ENCODE measurements around the gene SPARC. TPM values are rescaled to one million over a fixed set of nuclear protein-coding genes. Genes with fewer than 3 reads are reported as not detected.

The SPARC gene
- polyA plus RNA-seq, 1 of the 3 experiments (the other 2 are of a cell fraction), result 1,115 TPM

DNA sequence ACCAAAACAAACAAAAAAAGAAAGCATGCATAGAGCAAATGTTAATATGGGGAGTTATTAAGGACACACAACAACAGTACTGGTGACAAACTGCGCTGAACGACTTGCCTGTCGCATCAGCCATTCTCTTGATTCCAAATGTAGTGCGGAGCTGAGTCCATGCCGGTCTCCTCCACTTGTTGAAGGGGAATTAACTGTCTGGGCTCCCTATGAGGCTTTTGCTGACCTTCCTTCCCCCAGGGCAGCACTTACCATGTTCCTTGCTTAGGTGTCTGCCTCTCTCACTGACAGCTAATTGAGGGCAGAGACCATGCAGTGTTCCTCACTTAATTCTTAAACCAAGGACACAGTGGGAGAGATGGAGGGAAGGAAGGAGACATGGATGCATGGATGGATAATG lies 54.8 kb downstream of the SPARC start:
- no peaks in the 10 kb centered on the region for H3K9me2 ChIP-seq
- no peak overlapping the region for H3K4me2 ChIP-seq
- H3K4me3 ChIP-seq (ENCODE audit: low read depth in 2 of 2, low read length in 1 of 2), result no peak overlapping the region
- H3K4me1 ChIP-seq (ENCODE audit: control insufficient read depth in 1 of 2, insufficient read depth in 2 of 2, low read depth in 1 of 2, low read length in 1 of 2), result no peaks in the 10 kb centered on the region
- DNase-seq, result no peak
- CTCF ChIA-PET, result interaction anchor here (1.0 to 3.1 kb wide), 2 partner anchors 20 to 48 kb away, joined by 3 to 12 read pairs; no protein-coding TSS in a partner anchor
- no peak overlapping the region for H2AFZ ChIP-seq (ENCODE audit: low read depth)
- no peaks in the 10 kb centered on the region for H4K20me1 ChIP-seq (ENCODE audit: insufficient read depth)
- TF ChIP-seq GATA2 (CRISPR knock-in tag; IDR thresholded peaks at IDR 0.05) (no peak), EP300 (IDR thresholded peaks at IDR 0.05; ENCODE audit: borderline replicate concordance in 1 of 2, low read depth in 1 of 2, low read length in 1 of 2) (no peak), FOXJ3 (CRISPR knock-in tag; IDR thresholded peaks at IDR 0.05) (no peak), GABPA (IDR thresholded peaks at IDR 0.05; ENCODE audit: low read depth) (no peak), TAF1 (IDR thresholded peaks at IDR 0.05; ENCODE audit: borderline replicate concordance, low read depth, low read length) (no peak), RCOR1 (IDR thresholded peaks at IDR 0.05; ENCODE audit: low read length) (no peak), SIN3A (IDR thresholded peaks at IDR 0.05; ENCODE audit: borderline replicate concordance, low read depth, low read length) (no peak), NRF1 (IDR thresholded peaks at IDR 0.05; ENCODE audit: low read depth, low read length) (no peak), FOSL2 (IDR thresholded peaks at IDR 0.05; ENCODE audit: borderline replicate concordance, low read depth) (no peak), SMC3 (IDR thresholded peaks at IDR 0.05; ENCODE audit: low read depth, low read length) (no peak), POLR2AphosphoS5 (IDR thresholded peaks at IDR 0.05; ENCODE audit: low read depth, low read length) (no peak), MXI1 (IDR thresholded peaks at IDR 0.05; ENCODE audit: low read depth, low read length) (no peak), JUND (IDR thresholded peaks at IDR 0.05) (no peak), RXRA (IDR thresholded peaks at IDR 0.05; ENCODE audit: borderline replicate concordance, low read depth) (no peak)
- TF ChIP-seq, protein P1, sequence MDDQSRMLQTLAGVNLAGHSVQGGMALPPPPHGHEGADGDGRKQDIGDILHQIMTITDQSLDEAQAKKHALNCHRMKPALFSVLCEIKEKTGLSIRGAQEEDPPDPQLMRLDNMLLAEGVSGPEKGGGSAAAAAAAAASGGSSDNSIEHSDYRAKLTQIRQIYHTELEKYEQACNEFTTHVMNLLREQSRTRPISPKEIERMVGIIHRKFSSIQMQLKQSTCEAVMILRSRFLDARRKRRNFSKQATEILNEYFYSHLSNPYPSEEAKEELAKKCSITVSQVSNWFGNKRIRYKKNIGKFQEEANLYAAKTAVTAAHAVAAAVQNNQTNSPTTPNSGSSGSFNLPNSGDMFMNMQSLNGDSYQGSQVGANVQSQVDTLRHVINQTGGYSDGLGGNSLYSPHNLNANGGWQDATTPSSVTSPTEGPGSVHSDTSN (IDR thresholded peaks at IDR 0.05), result no peak
- TF ChIP-seq, protein P2, sequence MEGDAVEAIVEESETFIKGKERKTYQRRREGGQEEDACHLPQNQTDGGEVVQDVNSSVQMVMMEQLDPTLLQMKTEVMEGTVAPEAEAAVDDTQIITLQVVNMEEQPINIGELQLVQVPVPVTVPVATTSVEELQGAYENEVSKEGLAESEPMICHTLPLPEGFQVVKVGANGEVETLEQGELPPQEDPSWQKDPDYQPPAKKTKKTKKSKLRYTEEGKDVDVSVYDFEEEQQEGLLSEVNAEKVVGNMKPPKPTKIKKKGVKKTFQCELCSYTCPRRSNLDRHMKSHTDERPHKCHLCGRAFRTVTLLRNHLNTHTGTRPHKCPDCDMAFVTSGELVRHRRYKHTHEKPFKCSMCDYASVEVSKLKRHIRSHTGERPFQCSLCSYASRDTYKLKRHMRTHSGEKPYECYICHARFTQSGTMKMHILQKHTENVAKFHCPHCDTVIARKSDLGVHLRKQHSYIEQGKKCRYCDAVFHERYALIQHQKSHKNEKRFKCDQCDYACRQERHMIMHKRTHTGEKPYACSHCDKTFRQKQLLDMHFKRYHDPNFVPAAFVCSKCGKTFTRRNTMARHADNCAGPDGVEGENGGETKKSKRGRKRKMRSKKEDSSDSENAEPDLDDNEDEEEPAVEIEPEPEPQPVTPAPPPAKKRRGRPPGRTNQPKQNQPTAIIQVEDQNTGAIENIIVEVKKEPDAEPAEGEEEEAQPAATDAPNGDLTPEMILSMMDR (IDR thresholded peaks at IDR 0.05), result no peak
- TF ChIP-seq, protein P3, sequence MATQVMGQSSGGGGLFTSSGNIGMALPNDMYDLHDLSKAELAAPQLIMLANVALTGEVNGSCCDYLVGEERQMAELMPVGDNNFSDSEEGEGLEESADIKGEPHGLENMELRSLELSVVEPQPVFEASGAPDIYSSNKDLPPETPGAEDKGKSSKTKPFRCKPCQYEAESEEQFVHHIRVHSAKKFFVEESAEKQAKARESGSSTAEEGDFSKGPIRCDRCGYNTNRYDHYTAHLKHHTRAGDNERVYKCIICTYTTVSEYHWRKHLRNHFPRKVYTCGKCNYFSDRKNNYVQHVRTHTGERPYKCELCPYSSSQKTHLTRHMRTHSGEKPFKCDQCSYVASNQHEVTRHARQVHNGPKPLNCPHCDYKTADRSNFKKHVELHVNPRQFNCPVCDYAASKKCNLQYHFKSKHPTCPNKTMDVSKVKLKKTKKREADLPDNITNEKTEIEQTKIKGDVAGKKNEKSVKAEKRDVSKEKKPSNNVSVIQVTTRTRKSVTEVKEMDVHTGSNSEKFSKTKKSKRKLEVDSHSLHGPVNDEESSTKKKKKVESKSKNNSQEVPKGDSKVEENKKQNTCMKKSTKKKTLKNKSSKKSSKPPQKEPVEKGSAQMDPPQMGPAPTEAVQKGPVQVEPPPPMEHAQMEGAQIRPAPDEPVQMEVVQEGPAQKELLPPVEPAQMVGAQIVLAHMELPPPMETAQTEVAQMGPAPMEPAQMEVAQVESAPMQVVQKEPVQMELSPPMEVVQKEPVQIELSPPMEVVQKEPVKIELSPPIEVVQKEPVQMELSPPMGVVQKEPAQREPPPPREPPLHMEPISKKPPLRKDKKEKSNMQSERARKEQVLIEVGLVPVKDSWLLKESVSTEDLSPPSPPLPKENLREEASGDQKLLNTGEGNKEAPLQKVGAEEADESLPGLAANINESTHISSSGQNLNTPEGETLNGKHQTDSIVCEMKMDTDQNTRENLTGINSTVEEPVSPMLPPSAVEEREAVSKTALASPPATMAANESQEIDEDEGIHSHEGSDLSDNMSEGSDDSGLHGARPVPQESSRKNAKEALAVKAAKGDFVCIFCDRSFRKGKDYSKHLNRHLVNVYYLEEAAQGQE (IDR thresholded peaks at IDR 0.05; ENCODE audit: low read depth, low read length), result no peak
- TF ChIP-seq, protein P4, sequence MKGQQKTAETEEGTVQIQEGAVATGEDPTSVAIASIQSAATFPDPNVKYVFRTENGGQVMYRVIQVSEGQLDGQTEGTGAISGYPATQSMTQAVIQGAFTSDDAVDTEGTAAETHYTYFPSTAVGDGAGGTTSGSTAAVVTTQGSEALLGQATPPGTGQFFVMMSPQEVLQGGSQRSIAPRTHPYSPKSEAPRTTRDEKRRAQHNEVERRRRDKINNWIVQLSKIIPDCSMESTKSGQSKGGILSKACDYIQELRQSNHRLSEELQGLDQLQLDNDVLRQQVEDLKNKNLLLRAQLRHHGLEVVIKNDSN (IDR thresholded peaks at IDR 0.05; ENCODE audit: borderline replicate concordance, low read depth), result no peak
- TF ChIP-seq, protein P5, sequence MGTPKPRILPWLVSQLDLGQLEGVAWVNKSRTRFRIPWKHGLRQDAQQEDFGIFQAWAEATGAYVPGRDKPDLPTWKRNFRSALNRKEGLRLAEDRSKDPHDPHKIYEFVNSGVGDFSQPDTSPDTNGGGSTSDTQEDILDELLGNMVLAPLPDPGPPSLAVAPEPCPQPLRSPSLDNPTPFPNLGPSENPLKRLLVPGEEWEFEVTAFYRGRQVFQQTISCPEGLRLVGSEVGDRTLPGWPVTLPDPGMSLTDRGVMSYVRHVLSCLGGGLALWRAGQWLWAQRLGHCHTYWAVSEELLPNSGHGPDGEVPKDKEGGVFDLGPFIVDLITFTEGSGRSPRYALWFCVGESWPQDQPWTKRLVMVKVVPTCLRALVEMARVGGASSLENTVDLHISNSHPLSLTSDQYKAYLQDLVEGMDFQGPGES (IDR thresholded peaks at IDR 0.05; ENCODE audit: low read depth, low read length), result no peak
- TF ChIP-seq, protein P6, sequence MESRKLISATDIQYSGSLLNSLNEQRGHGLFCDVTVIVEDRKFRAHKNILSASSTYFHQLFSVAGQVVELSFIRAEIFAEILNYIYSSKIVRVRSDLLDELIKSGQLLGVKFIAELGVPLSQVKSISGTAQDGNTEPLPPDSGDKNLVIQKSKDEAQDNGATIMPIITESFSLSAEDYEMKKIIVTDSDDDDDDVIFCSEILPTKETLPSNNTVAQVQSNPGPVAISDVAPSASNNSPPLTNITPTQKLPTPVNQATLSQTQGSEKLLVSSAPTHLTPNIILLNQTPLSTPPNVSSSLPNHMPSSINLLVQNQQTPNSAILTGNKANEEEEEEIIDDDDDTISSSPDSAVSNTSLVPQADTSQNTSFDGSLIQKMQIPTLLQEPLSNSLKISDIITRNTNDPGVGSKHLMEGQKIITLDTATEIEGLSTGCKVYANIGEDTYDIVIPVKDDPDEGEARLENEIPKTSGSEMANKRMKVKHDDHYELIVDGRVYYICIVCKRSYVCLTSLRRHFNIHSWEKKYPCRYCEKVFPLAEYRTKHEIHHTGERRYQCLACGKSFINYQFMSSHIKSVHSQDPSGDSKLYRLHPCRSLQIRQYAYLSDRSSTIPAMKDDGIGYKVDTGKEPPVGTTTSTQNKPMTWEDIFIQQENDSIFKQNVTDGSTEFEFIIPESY (IDR thresholded peaks at IDR 0.05; ENCODE audit: borderline replicate concordance, low read depth), result no peak
- WGBS (ENCODE audit: low lambda C conversion rate), result 80% methylated on average over 5 of the region's 5 CpGs
- POLR2A ChIA-PET, result no interaction called here
- H3F3A ChIP-seq (replicated peaks; ENCODE audit: insufficient read depth), result no peaks in the 10 kb centered on the region
- H3K27ac ChIP-seq (ENCODE audit: low read depth in 2 of 2, low read length in 1 of 2), result no peak overlapping the region
- H3K36me3 ChIP-seq (replicated peaks in 1 of 2; ENCODE audit: control insufficient read depth in 1 of 2, insufficient read depth in 2 of 2, low read length in 1 of 2), result no peaks in the 10 kb centered on the region
- no peaks in the 10 kb centered on the region for H3K79me2 ChIP-seq (ENCODE audit: insufficient read depth)
- H3K9me3 ChIP-seq, result no peaks in the 10 kb centered on the region
- peaks cover 17% of the 10 kb centered on the region; the same call in 1 of the 2 replicates for H3K27me3 ChIP-seq (ENCODE audit: insufficient read depth)
- no peak overlapping the region for H3K9ac ChIP-seq
